Neural cell (in vitro differentiated cells): ENCODE measurements around the gene ADAMTS14. TPM values are rescaled to one million over a fixed set of nuclear protein-coding genes. Genes with fewer than 3 reads are reported as not detected.

Experiments used
- H2AFZ ChIP-seq: fragments of 200-600, 300-800 bp; sonication (generic), shearing (Covaris generic); 2 replicates; pipeline ENCODE4 v1.6.0; 2014; ENCODE audit warnings: low read depth, mild to moderate bottlenecking, antibody characterized with exemption, low read length, moderate library complexity
- H3F3A ChIP-seq: fragments of 200-600 bp; shearing (Covaris generic); 2 replicates; pipeline ENCODE4 v1.6.1; 2016; ENCODE audit warnings: mild to moderate bottlenecking, moderate library complexity, mixed read lengths, antibody characterized with exemption, low read length; ENCODE audit not compliant: insufficient read depth, poor library complexity, severe bottlenecking
- H3K27ac ChIP-seq: fragments of 200-600, 300-800 bp; sonication (generic), shearing (Covaris generic); 2 replicates; pipeline ENCODE4 v1.5.1; 2014; ENCODE audit warnings: mild to moderate bottlenecking, low read length, moderate library complexity
- H3K27me3 ChIP-seq: fragments of 300-800, 200-600 bp; sonication (generic), shearing (Covaris generic); 2 replicates; pipeline ENCODE4 v1.6.0; 2014; ENCODE audit warnings: mild to moderate bottlenecking, low read depth, low read length, moderate library complexity; ENCODE audit not compliant: insufficient read depth
- H3K36me3 ChIP-seq: fragments of 300-800, 200-600 bp; sonication (generic), shearing (Covaris generic); 2 replicates; pipeline ENCODE4 v1.5.1; 2014; ENCODE audit warnings: mild to moderate bottlenecking, antibody characterized with exemption, low read length, moderate library complexity; ENCODE audit not compliant: insufficient read depth
- H3K4me2 ChIP-seq: fragments of 300-800, 200-600 bp; sonication (generic), shearing (Covaris generic); 2 replicates; pipeline ENCODE4 v1.6.0; 2014; ENCODE audit warnings: mild to moderate bottlenecking, low read length
- H3K4me3 ChIP-seq: fragments of 300-800, 200-600 bp; sonication (generic), shearing (Covaris generic); 2 replicates; pipeline ENCODE4 v1.5.1; 2014; ENCODE audit warnings: mild to moderate bottlenecking, low read length, moderate library complexity
- H3K79me2 ChIP-seq: fragments of 200-600 bp; shearing (Covaris generic); replicated peaks from 2 replicates; pipeline ENCODE4 v1.6.0; 2014; ENCODE audit warnings: mild to moderate bottlenecking, low read length, moderate library complexity; ENCODE audit not compliant: insufficient read depth
- H3K9ac ChIP-seq: fragments of 300-800, 200-600 bp; sonication (generic), shearing (Covaris generic); 2 replicates; pipeline ENCODE4 v1.6.1; 2016; ENCODE audit warnings: mild to moderate bottlenecking, low read length, mixed read lengths
- H3K9me2 ChIP-seq: fragments of 200-600 bp; shearing (Covaris generic); 2 replicates; pipeline ENCODE4 v1.6.1; 2016; ENCODE audit warnings: mild to moderate bottlenecking, low read length, mixed read lengths; ENCODE audit not compliant: insufficient read depth
- H3K9me3 ChIP-seq: fragments of 200-600, 300-800 bp; sonication (generic), shearing (Covaris generic); 2 replicates; pipeline ENCODE4 v1.6.1; 2016; ENCODE audit warnings: mild to moderate bottlenecking, mixed run types, low read length, moderate library complexity, mixed read lengths
- H4K20me1 ChIP-seq: fragments of 200-600 bp; shearing (Covaris generic); 2 replicates; pipeline ENCODE4 v1.6.1; 2016; ENCODE audit warnings: mild to moderate bottlenecking, mixed run types; ENCODE audit not compliant: insufficient read depth
- CTCF ChIP-seq: fragments of 450-650 bp; IDR thresholded peaks from 2 replicates; pipeline ENCODE4 v1.5.1; 2014; ENCODE audit warnings: antibody characterized with exemption, mild to moderate bottlenecking, moderate library complexity; ENCODE audit not compliant: poor library complexity, severe bottlenecking
- EP300 ChIP-seq: fragments of 450-650 bp; conservative IDR thresholded peaks from 2 replicates; pipeline ENCODE4 v1.6.1; 2014; ENCODE audit warnings: antibody characterized with exemption, mild to moderate bottlenecking, moderate library complexity; ENCODE audit not compliant: poor library complexity, severe bottlenecking
- EZH2 ChIP-seq: fragments of 200-600, 300-800 bp; shearing (Covaris generic), sonication (generic); IDR thresholded peaks from 2 replicates; pipeline ENCODE4 v1.6.1; 2014; ENCODE audit warnings: antibody characterized with exemption, low read length, borderline replicate concordance, mild to moderate bottlenecking; ENCODE audit not compliant: insufficient read depth, poor library complexity, severe bottlenecking
- MXI1 ChIP-seq: fragments of 450-650 bp; conservative IDR thresholded peaks from 2 replicates; pipeline ENCODE4 v1.6.1; 2014; ENCODE audit warnings: antibody characterized with exemption, mild to moderate bottlenecking; ENCODE audit not compliant: poor library complexity, severe bottlenecking
- POLR2AphosphoS5 ChIP-seq: IDR thresholded peaks from 2 replicates; pipeline ENCODE4 v1.6.1; 2012
- RAD21 ChIP-seq: fragments of 450-650 bp; conservative IDR thresholded peaks from 2 replicates; pipeline ENCODE4 v1.6.1; 2014; ENCODE audit warnings: antibody characterized with exemption, mild to moderate bottlenecking, moderate library complexity
- REST ChIP-seq: IDR thresholded peaks from 2 replicates; pipeline ENCODE4 v1.6.1; 2012; ENCODE audit warnings: borderline replicate concordance
- SMC3 ChIP-seq: fragments of 450-650 bp; conservative IDR thresholded peaks from 2 replicates; pipeline ENCODE4 v1.6.1; 2014; ENCODE audit warnings: antibody characterized with exemption, mild to moderate bottlenecking, moderate library complexity; ENCODE audit not compliant: poor library complexity
- TAF1 ChIP-seq: IDR thresholded peaks from 2 replicates; pipeline ENCODE4 v1.6.1; 2012; ENCODE audit warnings: low read depth
- polyA plus RNA-seq: library from polyadenylated mRNA; depleted of rRNA; stranded (reverse); fragments of >200 nt; gene quantifications from 2 replicates; pipeline ENCODE4 v1.2.3, GENCODE V29; 2014

Gene ADAMTS14
- polyA plus RNA-seq, 1 donor from 2014 or later: 0.04 TPM

- Histone ChIP-seq H3K9ac (no peak overlapping the region), H3K4me2 (no peak overlapping the region), H3K27ac (no peak overlapping the region), H3F3A (no peaks in the 10 kb centered on the region), H3K36me3 (no peaks in the 10 kb centered on the region), H2AFZ (no peak overlapping the region), H4K20me1 (no peaks in the 10 kb centered on the region), H3K4me3 (no peak overlapping the region), H3K9me3 (no peaks in the 10 kb centered on the region), H3K27me3 (peaks cover 12% of the 10 kb centered on the region), H3K79me2 (no peaks in the 10 kb centered on the region), H3K9me2 (no peaks in the 10 kb centered on the region)
- TF ChIP-seq EZH2: no peak
- no peak for TF ChIP-seq SMC3
- TF ChIP-seq EP300: no peak
- TF ChIP-seq RAD21: no peak
- no peak for TF ChIP-seq POLR2AphosphoS5
- TF ChIP-seq TAF1: no peak
- TF ChIP-seq REST: no peak
- no peak for TF ChIP-seq MXI1
- no peak for TF ChIP-seq CTCF
Measured at GRCh38 chr10:70678250-70678635, 5.9 kb downstream of the ADAMTS14 start.

GRCh38 chr10:70678757-70679489 is 6.6 kb downstream of the ADAMTS14 start:
- TF ChIP-seq EP300 (no peak), CTCF (no peak), SMC3 (no peak), POLR2AphosphoS5 (no peak), RAD21 (no peak), EZH2 (no peak), REST (no peak), TAF1 (no peak), MXI1 (no peak)
- Histone ChIP-seq H3K9ac (no peak overlapping the region), H3K9me3 (no peaks in the 10 kb centered on the region), H3F3A (no peaks in the 10 kb centered on the region), H4K20me1 (no peaks in the 10 kb centered on the region), H3K36me3 (no peaks in the 10 kb centered on the region), H3K27ac (no peak overlapping the region), H3K27me3 (peaks cover 5% of the 10 kb centered on the region), H3K4me3 (no peak overlapping the region), H3K9me2 (no peaks in the 10 kb centered on the region), H3K4me2 (no peak overlapping the region), H3K79me2 (no peaks in the 10 kb centered on the region), H2AFZ (no peak overlapping the region)
